Spinal cord (tissue), 10 donors: ENCODE measurements around the gene JCHAIN. TPM values are rescaled to one million over a fixed set of nuclear protein-coding genes. Genes with fewer than 3 reads are reported as not detected.

Experiments used
- DNase-seq, 6 donors: peaks; one replicate each; pipeline versions ENCODE4 v3.0.0 to v3.0.0-alpha.2; 2013 to 2015; ENCODE audit warnings: low spot score in 6 of 6, low read depth in 4 of 6
- H3K27ac ChIP-seq: one replicate; pipeline ENCODE4 v1.5.1; 2013; ENCODE audit warnings: low read depth, low read length, control low read depth
- H3K27me3 ChIP-seq: one replicate; pipeline ENCODE4 v1.6.1; 2013; ENCODE audit warnings: low read length; ENCODE audit not compliant: control insufficient read depth, insufficient read depth
- H3K36me3 ChIP-seq: one replicate; pipeline ENCODE4 v1.6.1; 2013; ENCODE audit warnings: low read length; ENCODE audit not compliant: control insufficient read depth, insufficient read depth
- H3K4me1 ChIP-seq: one replicate; pipeline ENCODE4 v1.6.1; 2013; ENCODE audit warnings: low read length; ENCODE audit not compliant: control insufficient read depth, insufficient read depth
- H3K4me3 ChIP-seq: one replicate; pipeline ENCODE4 v1.5.1; 2013; ENCODE audit warnings: low read depth, low read length, control low read depth
- H3K9me3 ChIP-seq: one replicate; pipeline ENCODE4 v1.6.1; 2013; ENCODE audit warnings: low read length; ENCODE audit not compliant: control insufficient read depth, insufficient read depth
- WGBS: methylation state at CpG from one replicate; pipeline ENCODE4 v1.1.5; 2013; ENCODE audit warnings: missing lambda C conversion rate; ENCODE audit not compliant: insufficient coverage; 5-methylcytosine and 5-hydroxymethylcytosine counted together
- polyA plus RNA-seq, 2 donors: library from polyadenylated mRNA; unstranded; fragments of 120-200 nt; gene quantifications; one replicate each; pipeline ENCODE4 v1.2.1, GENCODE V29; 2013; ENCODE audit not compliant: insufficient read length in 2 of 2
- total RNA-seq, 2 donors: library from RNA; depleted of rRNA in 1 of 2; stranded (reverse); fragments of 120-200 nt in 1 of 2; fragments of >200 nt in 1 of 2; gene quantifications; one replicate each; pipeline versions ENCODE4 v1.2.3 to v1.2.4, GENCODE V29; 2013 to 2014
- donor health status: healthy.

The JCHAIN gene
- total and polyA plus RNA-seq, 4 donors = 0.39 to 1.7 TPM; not detected in 2

DNA sequence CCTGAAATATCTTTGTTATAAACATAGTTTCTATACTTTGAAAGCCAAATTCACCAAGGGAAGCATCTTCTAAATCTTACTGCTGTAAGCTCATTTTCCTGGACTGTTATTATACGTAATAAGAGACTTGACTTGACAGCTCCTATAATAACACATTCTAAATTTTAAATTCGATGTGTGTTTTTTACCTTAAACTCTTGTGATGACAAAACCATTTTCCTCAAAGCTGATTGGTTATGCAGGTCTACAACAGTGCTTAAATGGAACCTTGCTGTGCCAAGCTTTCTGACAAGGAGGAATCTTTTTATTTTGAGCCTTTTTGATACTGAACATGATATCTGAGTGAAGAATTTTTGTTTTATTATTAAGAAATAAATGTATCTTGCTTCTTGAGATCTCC is 37.9 kb downstream of the JCHAIN start, which contains the start of gene ENAM:
ENAM (plus strand) TSS at position 301 of the 400 bp plus-strand sequence. CDS start 757 bp downstream, outside the sequence.
- Histone ChIP-seq H3K9me3 (no peaks in the 10 kb centered on the region), H3K36me3 (no peaks in the 10 kb centered on the region), H3K27ac (no peak within 1 kb of the TSS), H3K27me3 (no peaks in the 10 kb centered on the region), H3K4me3 (no peak within 1 kb of the TSS), H3K4me1 (no peaks in the 10 kb centered on the region)
- DNase-seq = no peak
- WGBS = 100% methylated on average over 1 of the region's 2 CpGs

DNA sequence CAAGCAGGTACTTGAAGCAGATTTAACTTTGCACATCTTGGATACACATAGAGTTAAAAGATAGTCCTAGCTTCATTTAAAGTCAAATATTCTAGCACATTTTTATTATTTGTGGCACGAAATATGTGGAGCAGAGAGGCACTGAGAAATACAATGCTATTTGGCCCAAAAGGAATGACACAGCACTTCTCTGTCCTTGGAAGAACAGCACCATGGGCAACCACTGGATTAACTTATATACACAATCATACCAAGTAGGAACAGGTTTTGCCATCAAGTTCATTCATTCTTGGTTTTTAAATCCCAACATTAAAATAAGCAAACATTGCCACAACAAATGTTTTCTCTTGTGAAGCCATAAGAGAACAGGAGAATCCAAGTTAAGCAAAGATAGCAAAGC is 38.7 kb downstream of the JCHAIN start:
- no peaks in the 10 kb centered on the region for H3K4me1 ChIP-seq
- H3K36me3 ChIP-seq = no peaks in the 10 kb centered on the region
- H3K4me3 ChIP-seq = no peak overlapping the region
- DNase-seq = no peak
- no CpG with 5 or more reads among the region's 1 CpG for WGBS
- no peak overlapping the region for H3K27ac ChIP-seq
- no peaks in the 10 kb centered on the region for H3K27me3 ChIP-seq
- no peaks in the 10 kb centered on the region for H3K9me3 ChIP-seq

DNA sequence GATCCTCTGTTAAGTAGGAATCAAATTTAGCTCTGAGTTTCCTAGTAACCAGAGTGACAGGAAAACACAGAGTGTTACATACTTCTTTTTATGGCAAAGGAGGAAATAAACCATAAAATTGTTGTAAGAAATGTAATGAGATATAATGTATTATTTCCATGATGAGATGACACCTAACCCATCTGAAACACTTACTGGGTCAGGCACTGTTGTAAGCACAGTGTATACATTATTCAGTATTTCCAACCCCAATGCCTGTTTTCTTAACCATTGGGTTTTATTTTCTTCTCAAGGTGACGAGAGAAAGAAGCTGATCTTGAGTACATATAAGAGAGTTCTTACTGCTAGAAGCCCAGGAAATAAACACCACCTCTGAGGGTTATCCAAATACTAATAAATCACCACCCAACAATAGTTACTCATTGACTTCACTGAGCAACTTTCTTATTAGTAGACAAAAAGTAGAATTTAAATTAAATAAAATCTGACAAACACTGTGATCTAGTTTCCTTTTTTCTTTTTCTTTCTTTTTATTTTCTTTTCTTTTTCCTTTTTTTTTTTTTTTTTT is 42.0 kb downstream of the JCHAIN start:
- H3K9me3 ChIP-seq = no peaks in the 10 kb centered on the region
- no peak overlapping the region for H3K4me3 ChIP-seq
- H3K27ac ChIP-seq = no peak overlapping the region
- WGBS = no CpG with 5 or more reads among the region's 1 CpG
- DNase-seq = no peak
- no peaks in the 10 kb centered on the region for H3K4me1 ChIP-seq
- H3K36me3 ChIP-seq = no peaks in the 10 kb centered on the region
- H3K27me3 ChIP-seq = no peaks in the 10 kb centered on the region

DNA sequence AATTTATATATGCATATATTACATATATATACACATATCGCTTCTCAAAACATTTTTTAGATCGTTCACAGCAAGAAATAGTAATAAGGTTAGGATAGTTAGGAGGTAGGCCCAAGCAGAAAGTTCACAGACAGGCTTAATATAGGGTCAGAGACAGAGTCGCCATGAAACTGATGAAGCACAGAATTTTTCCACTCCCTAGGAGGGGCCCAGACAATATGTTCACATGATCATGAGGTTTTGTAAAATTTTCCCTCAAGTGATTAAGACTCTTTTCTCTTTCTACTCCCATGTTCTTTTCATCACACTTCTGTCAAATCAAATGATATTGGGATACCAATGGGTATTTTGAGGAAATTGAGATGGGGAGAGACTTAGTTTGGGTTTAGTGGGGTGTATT is 43.0 kb downstream of the JCHAIN start:
- Histone ChIP-seq H3K27ac (no peak overlapping the region), H3K9me3 (no peaks in the 10 kb centered on the region), H3K4me1 (no peaks in the 10 kb centered on the region), H3K4me3 (no peak overlapping the region), H3K36me3 (no peaks in the 10 kb centered on the region), H3K27me3 (no peaks in the 10 kb centered on the region)
- no CpG with 5 or more reads among the region's 3 CpGs for WGBS
- no peak for DNase-seq

DNA sequence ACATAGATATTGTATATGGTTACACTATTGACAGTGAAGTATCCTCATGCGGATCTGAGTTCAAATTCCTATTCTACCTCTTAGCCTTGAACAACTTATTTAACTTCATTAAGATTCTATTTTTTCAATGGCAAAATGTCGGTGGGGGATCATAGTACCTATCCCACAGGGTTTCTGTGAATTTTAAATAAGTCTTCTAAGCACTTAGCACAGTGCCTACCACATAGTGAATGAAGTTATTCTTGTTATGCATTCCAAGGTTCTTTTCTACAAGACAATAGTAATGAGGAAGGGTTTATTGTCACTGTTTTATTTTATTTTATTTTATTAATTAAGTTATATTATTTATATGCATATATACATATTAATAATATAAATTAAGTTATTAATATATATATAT is 46.5 kb downstream of the JCHAIN start:
- H3K9me3 ChIP-seq = no peaks in the 10 kb centered on the region
- H3K36me3 ChIP-seq = no peaks in the 10 kb centered on the region
- DNase-seq = peak in 1 of 6 donors; percentile 5
- no peaks in the 10 kb centered on the region for H3K4me1 ChIP-seq
- no peaks in the 10 kb centered on the region for H3K27me3 ChIP-seq
- no peak overlapping the region for H3K27ac ChIP-seq
- no CpG with 5 or more reads among the region's 2 CpGs for WGBS
- H3K4me3 ChIP-seq = no peak overlapping the region

DNA sequence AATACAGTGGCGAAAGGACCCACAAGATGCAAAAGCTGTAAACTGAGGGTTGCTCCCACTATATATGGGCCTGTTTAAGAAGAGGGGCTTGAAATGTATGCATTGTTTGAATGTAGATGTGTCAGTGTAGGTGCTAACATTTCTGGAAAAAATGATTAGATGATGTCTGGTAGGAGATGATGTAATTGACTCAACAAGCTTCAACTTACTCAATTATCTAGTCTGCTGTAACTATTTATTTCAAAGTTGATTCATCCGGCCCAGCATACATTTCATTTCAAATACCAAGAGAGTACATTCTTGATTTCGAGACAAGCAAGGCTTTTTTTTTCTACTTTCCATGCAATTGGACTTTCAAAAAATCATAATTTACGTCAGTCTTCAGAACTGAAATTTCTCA is 47.0 kb downstream of the JCHAIN start:
- Histone ChIP-seq H3K27ac (no peak overlapping the region), H3K27me3 (no peaks in the 10 kb centered on the region), H3K36me3 (no peaks in the 10 kb centered on the region), H3K4me3 (no peak overlapping the region), H3K9me3 (no peaks in the 10 kb centered on the region), H3K4me1 (no peaks in the 10 kb centered on the region)
- no peak for DNase-seq
- 94% methylated on average over 3 of the region's 4 CpGs for WGBS

DNA sequence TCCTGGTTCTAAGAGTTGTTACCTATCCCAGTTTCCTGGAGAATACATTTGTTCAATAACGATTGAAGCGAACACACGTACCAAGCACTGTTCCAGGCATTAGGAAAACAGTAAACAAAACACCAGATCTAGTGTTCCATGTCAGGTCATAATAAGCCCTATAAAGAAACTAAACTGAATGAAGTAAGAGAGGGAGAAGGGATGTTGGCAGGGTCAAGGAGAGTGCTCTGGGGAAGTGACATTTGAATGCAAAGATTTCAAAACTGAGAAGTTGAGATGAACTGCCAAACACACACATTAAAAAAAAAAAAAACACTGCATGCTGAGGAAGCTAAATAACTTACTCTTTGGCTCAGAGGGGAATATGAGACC is 52.1 kb downstream of the JCHAIN start:
- H3K27me3 ChIP-seq = no peaks in the 10 kb centered on the region
- H3K36me3 ChIP-seq = no peaks in the 10 kb centered on the region
- H3K4me3 ChIP-seq = no peak overlapping the region
- WGBS = no CpG with 5 or more reads among the region's 3 CpGs
- H3K27ac ChIP-seq = no peak overlapping the region
- no peak for DNase-seq
- H3K4me1 ChIP-seq = no peaks in the 10 kb centered on the region
- no peaks in the 10 kb centered on the region for H3K9me3 ChIP-seq

DNA sequence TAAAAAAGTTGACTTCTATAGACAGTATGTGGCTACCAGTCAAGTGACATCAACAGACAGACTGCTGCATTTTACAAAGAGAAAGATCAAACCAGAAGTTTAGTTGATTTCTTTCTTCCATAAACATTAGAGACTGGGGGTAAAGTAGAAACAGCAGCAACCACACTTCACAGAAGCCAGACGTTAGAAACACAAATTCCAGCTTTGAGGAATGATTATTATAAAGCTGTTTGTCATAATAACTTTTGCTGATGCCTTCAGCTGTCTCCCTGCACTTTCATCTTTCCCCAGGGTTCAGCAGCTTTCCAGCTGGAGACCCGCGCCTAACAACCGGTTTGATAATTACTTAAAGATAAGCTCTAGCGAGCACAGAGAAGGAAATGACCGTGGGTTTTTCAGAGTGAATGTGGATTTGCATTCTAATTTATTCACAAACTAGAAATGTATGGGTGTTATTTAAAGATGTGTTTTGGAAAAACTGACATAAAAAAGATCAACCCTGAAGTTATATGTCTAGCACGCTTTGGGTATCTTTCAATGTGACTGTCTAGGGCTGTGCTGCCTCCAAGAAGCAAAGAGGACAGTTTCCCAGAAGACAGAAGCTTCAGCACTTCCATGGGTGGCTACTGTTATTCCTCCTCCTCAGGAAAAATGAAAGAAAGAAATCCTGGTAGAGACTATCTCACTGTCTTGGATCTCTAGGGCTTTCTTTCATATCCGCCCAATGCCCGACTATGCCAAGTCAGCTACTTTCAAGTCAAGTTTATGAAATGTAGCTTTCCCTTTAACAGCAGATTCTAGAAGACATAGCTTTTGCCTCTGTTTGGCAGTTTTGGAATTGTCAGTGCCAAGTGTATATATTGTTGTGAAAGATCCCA is 52.8 kb downstream of the JCHAIN start:
- peak in 2 of 6 donors; percentile 40 to 41 for DNase-seq
- Histone ChIP-seq H3K9me3 (no peaks in the 10 kb centered on the region), H3K4me3 (peak overlapping the region; percentile 6), H3K36me3 (no peaks in the 10 kb centered on the region), H3K27me3 (no peaks in the 10 kb centered on the region), H3K4me1 (no peaks in the 10 kb centered on the region), H3K27ac (no peak overlapping the region)
- WGBS = 82% methylated on average over 1 of the region's 9 CpGs

DNA sequence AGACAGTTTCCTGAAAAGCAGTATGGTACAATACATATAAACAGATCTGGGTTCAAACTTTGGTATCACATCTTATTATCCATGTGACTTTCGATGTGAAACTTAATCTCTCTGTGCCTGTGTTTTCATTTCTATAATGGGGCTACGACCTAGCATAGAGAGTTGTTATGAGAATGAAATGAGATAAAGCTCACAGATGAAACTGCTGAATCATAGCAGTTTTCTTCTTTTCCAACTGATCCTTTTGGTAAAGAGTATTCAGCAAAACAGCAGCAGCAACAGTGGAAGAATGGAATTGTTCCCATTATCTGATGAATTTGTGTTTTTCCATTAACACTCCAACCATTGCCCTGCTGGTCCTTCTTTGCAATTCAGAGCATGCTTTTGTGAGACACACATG is 58.0 kb downstream of the JCHAIN start:
- H3K4me1 ChIP-seq = no peaks in the 10 kb centered on the region
- H3K9me3 ChIP-seq = no peaks in the 10 kb centered on the region
- H3K27ac ChIP-seq = no peak overlapping the region
- no CpG with 5 or more reads among the region's 2 CpGs for WGBS
- H3K27me3 ChIP-seq = no peaks in the 10 kb centered on the region
- H3K4me3 ChIP-seq = no peak overlapping the region
- no peak for DNase-seq
- H3K36me3 ChIP-seq = no peaks in the 10 kb centered on the region

DNA sequence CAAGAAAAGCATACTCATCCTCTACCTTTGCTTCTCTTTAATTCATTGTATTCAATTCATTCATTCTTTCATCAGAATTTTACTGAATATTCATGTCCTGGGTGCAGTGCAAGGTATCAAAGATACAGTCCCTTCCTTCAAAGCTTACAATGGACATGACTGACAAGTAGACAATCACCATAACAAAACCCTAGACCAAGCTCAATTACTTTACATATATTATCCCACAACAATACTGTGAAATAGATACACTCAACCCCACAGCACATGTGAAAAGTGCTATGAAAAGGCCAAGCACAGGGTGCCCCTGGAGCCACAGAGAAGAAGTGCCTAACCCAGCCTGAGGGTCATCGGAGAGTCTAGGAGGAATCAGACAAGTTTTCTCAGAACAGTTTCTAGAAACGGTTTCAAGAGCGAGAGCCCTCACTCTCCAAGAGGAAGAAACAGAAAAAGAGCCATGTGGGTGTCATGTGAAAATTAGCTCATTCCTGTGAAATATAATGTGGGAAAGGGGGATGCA is 58.9 kb downstream of the JCHAIN start:
- Histone ChIP-seq H3K27me3 (no peaks in the 10 kb centered on the region), H3K4me1 (no peaks in the 10 kb centered on the region), H3K4me3 (no peak overlapping the region), H3K36me3 (no peaks in the 10 kb centered on the region), H3K9me3 (no peaks in the 10 kb centered on the region), H3K27ac (no peak overlapping the region)
- no peak for DNase-seq
- WGBS = 88% methylated on average over 3 of the region's 3 CpGs
